HepG2 (cell line): ENCODE data around the gene RRAD. TPM values are rescaled to one million over a fixed set of nuclear protein-coding genes. Genes with fewer than 3 reads are reported as not detected.

Experiments used
- CEBPZ ChIP-seq: IDR thresholded peaks from 2 replicates; pipeline ENCODE4 v1.6.1; 2012; ENCODE audit warnings: low read length, improper control_type of control experiment
- EP300 ChIP-seq, 3 experiments: sonication (generic) in 1 of 3; formaldehyde crosslinking in 1 of 3; IDR thresholded peaks; 2 replicates each; pipeline versions ENCODE4 v1.5.1 to v1.6.1; 2011 to 2020; ENCODE audit warnings: low read depth in 2 of 3, low read length in 2 of 3, borderline replicate concordance in 1 of 3, improper control_type of control experiment in 1 of 3, mild to moderate bottlenecking in 1 of 3, missing genetic modification reagents in 1 of 3, moderate library complexity in 1 of 3
- HMGXB3 ChIP-seq: sonication (generic); formaldehyde crosslinking; IDR thresholded peaks from 2 replicates; pipeline ENCODE4 v1.4.0; 2020; ENCODE audit warnings: missing genetic modification reagents, borderline replicate concordance
- KLF9 ChIP-seq: IDR thresholded peaks from 2 replicates; pipeline ENCODE4 v1.6.1; 2016; ENCODE audit warnings: low read depth
- PRDM4 ChIP-seq: sonication (generic); formaldehyde crosslinking; IDR thresholded peaks from 2 replicates; pipeline ENCODE4 v1.9.0; 2021; ENCODE audit warnings: missing genetic modification reagents, borderline replicate concordance
- TFAP4 ChIP-seq: sonication (generic); IDR thresholded peaks from 2 replicates; pipeline ENCODE4 v1.6.1; 2016; ENCODE audit warnings: low read depth, borderline replicate concordance
- ZMYM4 ChIP-seq: sonication (generic); formaldehyde crosslinking; IDR thresholded peaks from 2 replicates; pipeline ENCODE4 v1.8.1; 2023; ENCODE audit warnings: mild to moderate bottlenecking, missing genetic modification reagents
- ZNF512 ChIP-seq: sonication (generic); formaldehyde crosslinking; IDR thresholded peaks from 2 replicates; pipeline ENCODE4 v1.4.0; 2020; ENCODE audit warnings: mild to moderate bottlenecking, missing genetic modification reagents
- ZNF530 ChIP-seq: sonication (generic); formaldehyde crosslinking; IDR thresholded peaks from 2 replicates; pipeline ENCODE4 v1.5.0; 2020; ENCODE audit warnings: low read depth, mild to moderate bottlenecking, missing genetic modification reagents
- ZNF580 ChIP-seq: IDR thresholded peaks from 2 replicates; pipeline ENCODE4 v1.6.1; 2016; ENCODE audit warnings: low read depth, borderline replicate concordance
- ZNF652 ChIP-seq: IDR thresholded peaks from 2 replicates; pipeline ENCODE4 v1.6.1; 2016; ENCODE audit warnings: low read depth, borderline replicate concordance
- ZNF724P ChIP-seq: sonication (generic); formaldehyde crosslinking; IDR thresholded peaks from 2 replicates; pipeline ENCODE4 v1.8.0; 2022; ENCODE audit warnings: missing genetic modification reagents, borderline replicate concordance
- polyA plus RNA-seq, 8 experiments: library from polyadenylated mRNA; depleted of rRNA in 3 of 8; stranded (reverse) in 7 of 8; unstranded in 1 of 8; fragments of >200 nt; fragmentation: Illumina TruSeq in 4 of 8; extraction: Trizol in 4 of 8; gene quantifications; 2 replicates each; pipeline versions ENCODE4 v1.2.1 to v1.2.3, GENCODE V29; 2011 to 2016; ENCODE audit warnings: low read depth in 4 of 8, missing spikeins in 1 of 8, mixed read lengths in 1 of 8; ENCODE audit not compliant: insufficient read depth in 1 of 8
- total RNA-seq, 5 experiments: library from RNA; depleted of rRNA; stranded (reverse); fragments of >200 nt; fragmentation: Illumina TruSeq; extraction: Trizol; gene quantifications; 2 replicates each; pipeline ENCODE4 v1.2.3, GENCODE V29; 2016; ENCODE audit warnings: low read depth in 1 of 5

The RRAD gene
- total and polyA plus RNA-seq, 2 of the 13 experiments (the other 11 are each of a cell fraction or from before 2014, with no cell fraction given) = 0.80 to 1.1 TPM

- TF ChIP-seq EP300 (IDR thresholded peaks at IDR 0.05; ENCODE audit: low read depth in 2 of 2, low read length in 2 of 2) (no peak), EP300 (CRISPR knock-in tag; IDR thresholded peaks at IDR 0.05; ENCODE audit: borderline replicate concordance) (no peak), ZNF580 (CRISPR knock-in tag) (peak; percentile 73; the same call in 1 of the 2 replicates), ZNF724P (CRISPR knock-in tag) (0 out of 2 replicates have a peak, but pooled peaks have one; percentile 14), ZNF530 (no peak), ZNF512 (no peak), CEBPZ (no peak), ZNF652 (CRISPR knock-in tag) (no peak), HMGXB3 (peak; percentile 30; the same call in 1 of the 2 replicates), TFAP4 (no peak; the same call in 1 of the 2 replicates), PRDM4 (CRISPR knock-in tag) (no peak), KLF9 (CRISPR knock-in tag) (no peak), ZMYM4 (no peak)
These were observed 22.1 kb upstream of the RRAD start (continued) for GRCh38 chr16:66947302-66948065.
